GM23338 (cell line): Measurements from ENCODE around the gene DSEL.

Experiments used
- CTCF ChIP-seq, 2 experiments: fragments of 200-600 bp in 1 of 2; sonication (generic) in 1 of 2; conservative IDR thresholded peaks; 2 replicates each; pipeline versions ENCODE4 v1.5.1 to v1.6.1; 2016 to 2017; ENCODE audit warnings: antibody characterized with exemption in 2 of 2, low read depth in 2 of 2, mild to moderate bottlenecking in 2 of 2, moderate library complexity in 1 of 2
- EZH2 ChIP-seq: fragments of 200-600 bp; sonication (generic); IDR thresholded peaks from one replicate; pipeline ENCODE4 v1.8.0; 2017; ENCODE audit warnings: antibody characterized with exemption, mild to moderate bottlenecking, low read depth; ENCODE audit not compliant: unreplicated experiment
- EZH2phosphoT487 ChIP-seq: fragments of 200-600 bp; sonication (generic); IDR thresholded peaks from one replicate; pipeline ENCODE4 v1.8.1; 2018; ENCODE audit warnings: antibody characterized with exemption; ENCODE audit not compliant: unreplicated experiment
- POLR2AphosphoS5 ChIP-seq: IDR thresholded peaks from 2 replicates; pipeline ENCODE4 v1.6.1; 2016; ENCODE audit warnings: antibody characterized with exemption, low read depth
- REST ChIP-seq: IDR thresholded peaks from one replicate; pipeline ENCODE4 v1.6.1; 2018; ENCODE audit warnings: antibody characterized with exemption; ENCODE audit not compliant: unreplicated experiment
- ZNF331 ChIP-seq: fragments of 250-450 bp; sonication (Bioruptor Pico); IDR thresholded peaks from 2 replicates; pipeline ENCODE4 v1.5.0; 2020; ENCODE audit warnings: low read depth, mild to moderate bottlenecking, moderate library complexity

GRCh38 chr18:67496469-67496868 lies 20.1 kb downstream of the DSEL start:
- TF ChIP-seq ZNF331 (CRISPR knock-in tag) (no peak), CTCF (conservative IDR thresholded peaks at IDR 0.05; ENCODE audit: low read depth in 2 of 2) (no peak), REST (no peak), EZH2 (no peak), POLR2AphosphoS5 (no peak), EZH2phosphoT487 (no peak)
